TTC549 (cell line): Measurements from ENCODE around the gene MAPKAPK5.
"Not testable (repeated sequence)": the region's sequence is repeated elsewhere in the genome, so short reads cannot be mapped to it uniquely, and the experiment has no call there.

Source experiments
- FAIRE-seq: peaks from 2 replicates; lab custom pipeline; 2012; peaks lifted over from hg19 to GRCh38; lab: Jason Lieb, UNC

MAPKAPK5 gene

DNA sequence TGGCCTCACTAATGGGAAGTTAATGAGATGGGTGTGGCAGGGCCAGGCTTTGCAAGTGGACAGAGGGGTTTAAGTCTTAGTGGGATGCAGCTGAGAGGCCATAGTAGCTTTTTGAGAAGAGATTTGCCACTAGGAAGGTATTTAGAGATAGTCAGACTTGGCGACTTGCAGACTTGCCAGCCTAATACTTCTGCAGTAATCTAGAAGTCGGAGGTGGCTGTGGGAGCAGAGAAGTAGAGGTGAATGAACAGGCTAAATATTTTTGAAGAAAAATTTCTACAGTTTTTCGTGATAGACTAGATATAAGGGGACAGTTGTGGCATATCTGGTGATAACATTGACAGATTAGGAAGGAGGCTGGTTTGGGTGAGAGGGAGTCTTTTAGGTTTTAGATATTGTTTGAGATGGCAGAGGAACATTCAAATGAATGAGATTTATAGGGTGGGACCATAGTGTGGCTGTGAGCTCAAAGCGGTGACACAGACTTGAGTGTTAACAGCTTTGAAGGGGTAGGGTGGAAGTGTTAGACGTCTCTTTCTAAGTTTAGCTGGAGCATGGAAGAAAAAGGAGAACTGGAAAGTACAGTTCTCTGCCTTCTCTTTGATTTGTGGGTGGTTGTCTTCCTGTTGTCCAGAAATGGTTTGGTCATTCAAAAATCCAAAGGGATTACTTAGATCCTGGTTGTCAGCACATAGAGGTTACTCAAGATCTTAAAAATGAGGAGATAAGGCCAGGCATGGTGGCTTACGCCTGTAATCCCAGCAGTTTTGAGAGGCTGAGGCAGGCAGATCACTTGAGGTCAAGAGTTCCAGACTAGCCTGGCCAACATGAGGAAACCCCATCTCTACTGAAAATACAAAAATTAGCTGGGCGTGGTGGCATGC is 44.9 kb downstream of the MAPKAPK5 start:
- FAIRE-seq, result no peak

DNA sequence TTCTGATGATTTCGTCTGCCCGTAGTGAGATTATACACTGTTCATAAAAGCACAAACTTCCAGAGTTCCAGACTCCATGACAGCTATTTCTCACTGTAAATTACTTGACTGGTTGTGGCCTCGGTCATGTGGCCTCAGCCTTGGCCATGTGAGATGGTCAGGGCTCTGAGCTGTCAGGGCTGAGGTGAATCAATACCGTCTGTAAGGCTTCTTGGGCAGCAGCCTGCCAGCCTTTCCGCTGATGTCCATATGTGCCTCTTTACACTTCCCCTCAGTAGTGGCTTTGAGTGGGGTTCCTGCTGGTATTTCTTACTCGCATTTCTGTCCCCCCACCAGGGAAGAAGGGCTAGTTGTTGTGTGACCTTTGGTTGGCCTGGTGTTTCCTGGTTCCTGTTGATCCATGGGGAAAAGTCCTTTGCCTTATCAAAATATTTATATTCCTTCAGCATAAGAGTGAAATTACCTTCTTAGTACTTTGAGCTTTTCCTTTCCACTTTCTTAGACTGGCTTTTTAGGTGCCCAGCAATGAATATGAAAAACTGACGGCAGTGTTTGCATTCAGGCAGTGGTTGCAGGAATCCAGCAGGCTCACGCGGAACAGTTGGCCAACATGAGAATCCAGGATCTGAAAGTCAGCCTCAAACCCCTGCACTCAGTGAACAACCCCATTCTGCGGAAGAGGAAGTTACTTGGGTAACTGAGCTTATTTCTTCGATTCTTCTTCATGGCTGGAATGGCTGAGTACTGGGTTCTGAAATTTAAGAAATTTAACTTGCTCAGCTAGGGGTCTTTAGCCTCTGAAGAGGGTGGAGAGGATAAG is 46.1 kb downstream of the MAPKAPK5 start:
- no peak for FAIRE-seq

DNA sequence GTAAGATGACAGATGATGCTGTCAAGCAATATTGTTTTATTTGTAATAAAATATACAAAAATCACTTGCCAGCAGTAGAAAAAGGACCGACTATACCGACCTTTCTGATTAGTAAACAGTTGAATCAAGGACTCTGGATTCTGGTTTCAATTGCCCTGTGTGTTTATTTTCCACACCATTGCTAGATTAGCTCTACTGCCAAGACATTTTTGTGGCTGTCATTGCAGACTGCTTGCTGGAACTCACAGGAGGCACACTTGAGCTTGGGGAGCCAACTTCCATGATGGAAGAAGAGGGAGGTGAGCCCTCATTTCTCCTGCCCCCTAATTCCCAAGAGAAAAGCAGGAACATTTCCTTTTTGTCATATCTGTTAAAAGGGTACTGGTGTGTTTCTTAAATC is 51.3 kb downstream of the MAPKAPK5 start:
- no peak for FAIRE-seq

DNA sequence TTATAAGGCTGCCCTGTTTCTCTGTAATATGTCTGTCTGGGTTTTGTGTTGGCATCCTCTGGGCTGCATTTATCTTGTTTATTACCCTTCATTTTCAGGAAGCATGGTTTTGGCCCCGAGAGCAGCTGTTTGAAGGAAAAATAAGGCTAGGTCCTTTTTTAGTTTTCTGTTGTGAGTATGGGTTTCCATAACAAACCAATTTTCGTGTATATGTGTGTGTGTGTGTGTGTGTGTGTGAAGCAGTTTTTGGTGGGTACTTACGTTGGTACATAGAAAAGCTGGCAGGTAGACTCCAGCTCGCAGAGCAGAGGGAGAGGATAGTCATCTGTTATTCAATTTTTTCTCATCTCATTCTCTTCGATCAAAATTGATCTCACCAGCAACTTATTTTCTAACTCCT is 52.5 kb downstream of the MAPKAPK5 start:
- FAIRE-seq, result no peak

DNA sequence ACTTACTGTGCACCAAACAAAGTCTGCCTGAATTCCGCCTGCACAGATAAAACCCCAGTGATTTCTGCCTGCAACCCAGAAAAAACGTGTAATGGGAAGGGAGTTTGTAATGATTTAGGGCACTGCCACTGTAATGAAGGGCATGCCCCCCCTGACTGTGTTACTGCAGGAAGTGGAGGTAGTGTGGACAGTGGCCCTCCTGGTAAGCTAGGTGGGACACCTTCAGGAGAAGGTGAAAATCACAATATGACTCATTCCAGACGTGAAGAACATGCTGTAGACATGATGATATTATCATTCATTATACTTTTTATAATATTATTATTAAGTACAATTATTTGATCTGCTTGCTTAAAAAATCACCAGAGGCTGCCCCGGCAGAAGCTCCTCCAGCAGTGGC is 59.2 kb downstream of the MAPKAPK5 start:
- FAIRE-seq, result no peak

DNA sequence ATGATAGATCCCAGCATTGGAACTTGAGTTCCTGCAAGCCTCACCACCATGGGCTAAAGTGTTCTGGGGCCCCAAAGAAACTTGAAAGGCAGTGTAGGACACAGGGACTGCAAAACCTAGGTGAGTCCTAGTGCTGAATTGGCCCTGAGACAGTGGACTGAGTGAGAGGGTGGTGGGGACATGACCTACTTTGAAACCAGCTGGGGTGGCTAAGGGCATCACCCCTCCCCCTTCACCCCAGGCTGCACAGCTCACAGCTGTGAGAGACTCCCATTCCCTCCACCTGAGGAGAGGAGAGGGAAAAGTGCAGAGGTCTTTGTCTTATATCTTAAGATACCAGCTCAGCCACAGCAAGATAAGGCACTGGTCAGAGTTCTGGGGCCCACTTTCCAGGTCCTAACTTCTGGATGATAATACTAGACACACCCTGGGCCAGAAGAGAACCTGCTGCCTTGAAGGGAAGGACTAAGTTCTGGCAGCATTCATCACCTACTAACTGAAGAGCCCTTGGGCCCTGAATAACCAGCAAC is 62.5 kb downstream of the MAPKAPK5 start:
- FAIRE-seq, result no peak

DNA sequence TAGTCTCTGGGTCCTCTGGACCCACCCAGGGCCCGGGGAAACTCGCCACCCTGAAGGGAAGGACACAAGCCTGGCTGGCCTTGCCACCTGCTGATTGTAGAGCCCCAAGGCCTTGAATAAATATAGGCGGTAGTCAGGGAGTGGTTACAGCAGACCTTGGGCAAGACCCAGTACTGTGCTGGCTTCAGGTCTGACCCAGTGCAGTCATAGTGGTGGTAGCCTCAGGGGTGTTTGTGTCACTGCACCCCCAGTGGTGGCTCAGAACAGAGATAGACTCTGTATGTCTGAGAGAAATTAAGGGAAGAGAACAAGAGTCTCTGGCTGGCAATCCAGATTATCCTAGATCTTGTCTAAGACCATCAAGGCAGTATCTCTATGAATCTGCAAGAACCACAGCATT is 63.5 kb downstream of the MAPKAPK5 start:
- FAIRE-seq, result no peak

DNA sequence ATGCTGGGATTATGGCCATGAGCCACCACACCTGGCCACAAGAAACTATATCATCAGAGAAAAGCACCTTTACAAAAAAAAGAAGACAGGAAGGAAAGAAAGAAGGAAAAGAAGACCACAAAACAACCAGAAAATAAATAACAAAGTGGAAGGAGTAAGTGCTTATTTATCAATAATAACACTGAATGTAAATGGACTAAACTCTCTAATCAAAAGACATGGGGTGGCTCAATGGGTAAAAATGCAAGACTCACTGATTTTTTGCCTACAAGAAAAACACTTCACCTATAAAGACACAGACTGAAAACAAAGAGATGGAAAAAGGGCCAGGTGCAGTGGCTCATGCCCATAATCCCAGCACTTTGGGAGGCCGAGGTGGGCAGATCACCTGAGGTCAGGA is 65.7 kb downstream of the MAPKAPK5 start:
- FAIRE-seq, result no peak

DNA sequence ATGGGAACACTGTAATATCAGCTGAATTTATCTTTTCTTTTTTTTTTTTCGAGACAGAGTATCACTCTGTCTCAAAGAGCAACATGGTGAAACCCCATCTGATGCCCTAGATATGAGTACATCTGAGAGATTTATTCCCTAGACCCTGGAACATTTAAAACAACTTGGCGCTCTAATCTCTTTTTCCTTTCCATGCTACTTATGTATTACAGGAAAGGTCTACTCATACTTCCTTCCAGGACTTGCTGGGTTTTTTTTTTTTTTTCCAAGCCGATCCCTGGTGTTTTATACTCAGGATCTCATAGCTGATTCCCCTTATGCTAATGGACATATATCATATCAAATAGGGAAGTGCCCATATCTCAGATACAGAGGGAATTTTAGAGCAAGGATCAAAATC is 83.1 kb downstream of the MAPKAPK5 start:
- no peak for FAIRE-seq

DNA sequence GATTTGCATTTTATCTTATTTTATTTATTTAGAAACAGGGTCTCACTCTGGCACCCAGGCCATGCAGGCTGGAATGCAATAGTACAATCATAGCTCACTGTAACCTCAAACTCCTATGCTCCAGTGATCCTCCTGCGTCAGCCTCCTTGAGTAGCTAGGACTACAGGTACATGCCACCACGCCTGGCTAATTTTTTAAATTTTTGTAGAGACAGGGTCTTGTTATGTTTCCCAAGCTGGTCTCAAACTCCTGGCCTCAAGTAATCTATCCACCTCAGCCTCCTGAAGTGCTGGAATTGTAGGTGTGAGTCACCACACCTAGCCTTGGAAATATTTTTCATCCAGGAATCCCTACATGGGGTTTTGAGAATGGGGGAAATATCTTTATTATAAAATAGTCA is 84.6 kb downstream of the MAPKAPK5 start:
- no peak for FAIRE-seq

DNA sequence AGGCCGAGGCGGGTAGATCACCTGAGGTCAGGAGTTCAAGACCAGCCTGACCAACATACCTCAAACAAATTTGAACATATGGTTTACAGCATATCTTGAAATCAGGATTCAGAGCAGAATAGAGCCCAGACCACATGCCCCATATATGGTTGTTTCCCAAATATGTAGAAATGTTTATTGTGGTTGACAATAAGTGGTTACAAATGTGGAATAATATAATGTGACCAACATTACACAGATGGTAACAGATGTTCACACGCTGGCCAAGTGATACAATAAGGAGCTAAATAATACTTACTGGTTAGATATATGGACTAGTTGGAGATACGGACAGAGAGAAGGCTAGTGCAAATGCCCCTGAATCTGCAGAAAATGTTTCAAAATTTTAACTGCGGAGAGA is 85.3 kb downstream of the MAPKAPK5 start:
- no peak for FAIRE-seq

DNA sequence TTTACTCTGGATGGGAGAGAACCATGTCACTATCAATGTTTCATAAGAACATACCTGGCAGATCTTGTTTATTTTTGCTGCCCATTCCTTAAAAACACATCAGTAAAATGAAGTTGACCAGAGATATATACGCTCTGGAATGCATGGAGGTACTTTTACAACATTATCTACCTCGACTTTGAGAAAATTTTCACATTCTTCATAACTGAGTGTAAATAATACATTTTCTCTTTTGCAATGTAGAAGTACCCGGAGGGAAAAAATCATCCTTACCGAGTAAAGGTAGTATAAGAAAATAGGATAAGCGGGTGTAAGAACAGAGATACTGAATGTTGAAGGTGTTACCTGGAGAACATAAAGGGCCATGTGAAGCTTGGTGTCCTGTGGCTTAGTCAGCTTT is 90.2 kb downstream of the MAPKAPK5 start:
- FAIRE-seq, result no peak

DNA sequence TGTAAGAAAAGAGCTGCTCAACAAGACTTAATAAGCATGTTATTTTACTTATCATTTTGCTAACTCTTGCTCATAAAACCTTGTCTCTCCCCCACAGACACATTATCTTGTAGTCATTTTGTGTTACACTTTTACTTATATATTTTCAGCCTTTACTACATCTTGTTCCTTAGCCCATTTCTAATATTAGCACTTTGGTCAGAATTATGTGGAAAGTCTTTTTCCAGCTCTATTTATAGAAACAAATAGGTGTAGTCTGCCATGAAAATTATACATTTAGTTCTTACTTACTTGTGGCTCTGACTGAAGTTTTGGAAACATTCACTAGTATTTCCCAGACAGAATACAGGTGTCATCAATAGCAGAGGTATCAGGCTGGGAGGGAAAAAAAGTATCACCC is 94.8 kb downstream of the MAPKAPK5 start:
- no peak for FAIRE-seq

DNA sequence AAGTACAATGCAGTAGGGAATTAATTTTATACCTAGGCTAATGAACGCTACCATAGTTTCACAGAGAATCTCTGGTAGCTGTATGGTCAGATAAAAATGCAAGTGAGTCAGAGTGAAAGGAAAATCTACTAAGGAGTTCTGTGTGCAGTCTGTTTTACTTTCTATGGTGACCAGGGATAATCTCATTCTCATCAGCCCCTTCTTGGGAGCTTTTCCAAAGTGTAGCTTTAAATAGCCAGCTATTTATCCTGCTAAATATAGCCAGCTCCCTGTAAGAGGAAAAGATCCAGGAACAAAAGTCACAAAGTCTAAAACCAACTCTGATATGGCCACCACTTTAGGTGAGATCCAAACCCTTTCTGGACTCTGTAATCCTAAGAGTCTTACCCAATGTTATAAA is 95.4 kb downstream of the MAPKAPK5 start:
- no peak for FAIRE-seq

DNA sequence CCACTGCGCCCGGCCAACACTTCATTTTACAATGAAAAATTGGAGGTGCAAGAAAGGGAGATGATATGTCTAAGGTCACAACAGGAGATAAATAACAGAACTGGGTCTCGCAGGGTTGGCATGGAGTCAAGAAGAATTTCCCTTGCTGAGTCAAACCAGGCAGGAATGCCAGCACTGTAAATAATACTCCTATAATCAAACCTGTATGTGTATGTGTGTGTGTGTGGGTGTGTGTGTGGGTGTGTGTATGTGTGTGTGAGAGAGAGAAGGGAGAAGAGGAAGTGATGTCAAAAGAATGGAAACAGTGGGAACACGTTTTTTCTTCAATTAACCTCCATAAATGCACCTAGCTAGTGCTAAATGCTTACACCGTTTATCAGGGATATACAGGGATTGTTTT is 100.5 kb downstream of the MAPKAPK5 start:
- FAIRE-seq, result no peak

DNA sequence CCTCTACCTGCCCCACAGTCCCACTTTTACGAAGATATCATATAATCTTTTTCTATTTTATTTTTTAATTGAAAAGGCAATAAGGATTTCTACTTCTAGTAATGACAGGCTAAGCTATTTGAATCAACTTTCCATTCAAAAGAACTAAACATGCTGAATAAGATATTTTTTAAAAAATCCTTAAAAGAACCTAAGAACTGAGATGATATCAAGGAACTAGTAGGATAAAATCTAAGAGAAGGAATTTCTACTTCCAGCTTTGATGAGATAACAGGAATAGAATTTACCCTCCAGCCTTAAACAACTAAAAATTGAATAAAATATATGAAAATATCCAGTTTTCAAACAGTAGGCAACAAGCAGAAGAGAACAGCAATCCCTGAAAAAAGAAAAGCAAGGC is 101.9 kb downstream of the MAPKAPK5 start:
- no peak for FAIRE-seq

DNA sequence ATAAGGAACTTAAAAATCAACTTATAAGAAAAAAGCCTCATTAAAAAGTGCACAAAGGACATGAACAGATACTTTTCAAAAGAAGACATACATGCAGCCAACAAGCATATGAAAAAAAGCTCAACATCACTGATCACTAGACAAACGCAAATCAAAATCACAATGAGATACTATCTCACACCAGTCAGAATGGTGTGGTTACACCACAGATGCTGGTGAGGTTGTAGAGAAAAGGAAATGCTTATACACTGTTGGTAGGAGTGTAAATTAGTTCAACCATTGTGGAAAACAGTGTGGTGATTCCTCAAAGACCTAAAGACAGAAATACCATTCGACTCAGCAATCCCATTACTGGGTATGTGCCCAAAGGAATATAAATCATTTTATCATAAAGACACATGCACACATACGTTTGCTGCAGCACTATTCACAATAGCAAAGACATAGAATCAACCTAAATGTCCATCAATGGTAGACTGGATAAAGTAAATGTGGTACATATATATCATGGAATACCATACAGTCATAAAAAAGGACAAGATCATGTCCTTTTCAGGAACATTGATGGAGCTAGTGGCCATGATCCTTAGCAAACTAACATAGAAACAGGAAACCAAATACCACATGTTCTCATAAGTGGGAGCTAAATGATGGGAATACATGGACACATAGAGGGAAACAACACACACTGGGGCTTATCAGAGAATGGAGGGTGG is 109.1 kb downstream of the MAPKAPK5 start:
- not testable (repeated sequence) for FAIRE-seq
